Measurements from ENCODE around the gene HNRNPH3. TPM values are rescaled to one million over a fixed set of nuclear protein-coding genes. Genes with fewer than 3 reads are reported as not detected.

HNRNPH3 gene
- total and polyA plus RNA-seq, 7 experiments from 2014 or later = 125 to 190 (median 156) TPM

GRCh38 chr10:68365611-68366010 is 33.7 kb downstream of the HNRNPH3 start:
- intact Hi-C loops (cut with micrococcal nuclease) = no loop called here
- H3K27me3 ChIP-seq (ENCODE audit: control insufficient read depth in 2 of 2, insufficient read depth in 2 of 2, low read length in 2 of 2) = no peaks in the 10 kb centered on the region
- no peak overlapping the region for H3K4me3 ChIP-seq (ENCODE audit: low read length)
- peaks cover 0 to 6% (median 3%) of the 10 kb centered on the region in 11 donors for H3K9me3 Mint-ChIP-seq
- peaks cover 3 to 21% (median 10%) of the 10 kb centered on the region in 3 experiments for H3K36me3 ChIP-seq (ENCODE audit: control insufficient read depth in 2 of 3, insufficient read depth in 3 of 3, low read length in 3 of 3)
- peaks cover 4 to 22% (median 19%) of the 10 kb centered on the region in 5 donors for H3K36me3 Mint-ChIP-seq
- H3K4me3 Mint-ChIP-seq = no peak overlapping the region
- H3K27me3 Mint-ChIP-seq = no peaks in the 10 kb centered on the region
- no peaks in the 10 kb centered on the region for H3K4me1 ChIP-seq (ENCODE audit: control insufficient read depth in 2 of 2, insufficient read depth in 2 of 2, low read length in 2 of 2)
- POLR2A ChIA-PET = no interaction called here
- no peak overlapping the region for H3K27ac Mint-ChIP-seq
- no peak overlapping the region for H3K27ac ChIP-seq (ENCODE audit: low read depth, low read length)
- H3K9me3 ChIP-seq (ENCODE audit: control insufficient read depth in 2 of 3, low read length in 3 of 3) = no peaks in the 10 kb centered on the region
- H3K4me1 Mint-ChIP-seq = peaks cover 0 to 2% (median 0%) of the 10 kb centered on the region in 7 donors
- CTCF ChIA-PET = no interaction called here
- no peak for DNase-seq
- no peak for ATAC-seq

DNA sequence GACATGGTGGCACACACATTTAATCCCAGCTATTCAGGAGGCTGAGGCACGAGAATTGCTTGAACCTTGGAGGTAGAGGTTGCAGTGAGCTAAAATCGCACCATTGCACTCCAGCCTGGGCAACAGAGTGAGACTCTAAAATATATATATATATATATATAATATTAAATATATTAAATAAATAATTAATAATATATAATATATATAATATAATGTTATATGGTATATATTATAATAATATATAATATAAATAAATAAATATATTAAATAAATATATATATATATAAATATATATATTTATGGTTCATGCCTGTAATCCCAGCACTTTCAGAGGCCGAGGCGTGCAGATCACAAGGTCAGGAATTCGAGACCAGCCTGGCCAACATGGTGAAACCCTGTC is 34.7 kb downstream of the HNRNPH3 start:
- Mint-ChIP-seq H3K36me3 (peaks cover 4 to 26% (median 22%) of the 10 kb centered on the region in 5 donors), H3K9me3 (peaks cover 0 to 13% (median 5%) of the 10 kb centered on the region in 11 donors), H3K4me1 (peaks cover 0 to 2% (median 0%) of the 10 kb centered on the region in 7 donors), H3K4me3 (no peak overlapping the region), H3K27ac (no peak overlapping the region), H3K27me3 (no peaks in the 10 kb centered on the region)
- no peak for DNase-seq
- POLR2A ChIA-PET = no interaction called here
- Histone ChIP-seq H3K27me3 (ENCODE audit: control insufficient read depth in 2 of 2, insufficient read depth in 2 of 2, low read length in 2 of 2) (no peaks in the 10 kb centered on the region), H3K27ac (ENCODE audit: low read depth, low read length) (no peak overlapping the region), H3K4me1 (ENCODE audit: control insufficient read depth in 2 of 2, insufficient read depth in 2 of 2, low read length in 2 of 2) (no peaks in the 10 kb centered on the region), H3K36me3 (ENCODE audit: control insufficient read depth in 2 of 3, insufficient read depth in 3 of 3, low read length in 3 of 3) (peaks cover under 1 to 24% (median 13%) of the 10 kb centered on the region in 3 experiments), H3K9me3 (ENCODE audit: control insufficient read depth in 2 of 3, low read length in 3 of 3) (peaks cover 0 to 4% (median 0%) of the 10 kb centered on the region in 3 experiments), H3K4me3 (ENCODE audit: low read length) (no peak overlapping the region)
- CTCF ChIA-PET = no interaction called here
- intact Hi-C loops (cut with micrococcal nuclease) = no loop called here
- ATAC-seq = no peak

DNA sequence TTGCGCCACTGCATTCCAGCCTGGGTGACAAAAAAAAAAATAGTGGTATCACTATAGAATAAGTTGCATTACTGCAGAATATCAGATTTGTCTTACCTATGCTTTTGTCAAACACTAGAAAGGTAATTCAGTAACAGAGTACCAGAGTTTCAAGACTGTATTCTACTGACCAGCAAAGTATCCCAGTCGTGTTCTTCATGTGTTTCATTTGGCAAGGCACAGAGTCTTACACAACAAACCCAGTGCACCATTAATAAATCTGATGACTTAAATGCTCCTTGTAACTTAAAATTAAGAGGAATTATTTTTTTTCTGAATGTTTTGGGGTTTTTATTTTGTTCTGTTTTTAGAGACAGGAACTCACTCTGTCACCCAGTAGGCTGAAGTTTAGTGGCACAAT is 35.3 kb downstream of the HNRNPH3 start:
- ATAC-seq = no peak
- intact Hi-C loops (cut with micrococcal nuclease) = no loop called here
- Histone ChIP-seq H3K36me3 (ENCODE audit: control insufficient read depth in 2 of 3, insufficient read depth in 3 of 3, low read length in 3 of 3) (peaks cover 0 to 30% (median 11%) of the 10 kb centered on the region in 3 experiments), H3K4me1 (ENCODE audit: control insufficient read depth in 2 of 2, insufficient read depth in 2 of 2, low read length in 2 of 2) (no peaks in the 10 kb centered on the region), H3K9me3 (ENCODE audit: control insufficient read depth in 2 of 3, low read length in 3 of 3) (peaks cover 0 to 9% (median 0%) of the 10 kb centered on the region in 3 experiments), H3K27ac (ENCODE audit: low read depth, low read length) (no peak overlapping the region), H3K27me3 (ENCODE audit: control insufficient read depth in 2 of 2, insufficient read depth in 2 of 2, low read length in 2 of 2) (no peaks in the 10 kb centered on the region), H3K4me3 (ENCODE audit: low read length) (no peak overlapping the region)
- no peak for DNase-seq
- H3K27me3 Mint-ChIP-seq = no peaks in the 10 kb centered on the region
- peaks cover 0 to 2% (median 0%) of the 10 kb centered on the region in 7 donors for H3K4me1 Mint-ChIP-seq
- ChIA-PET POLR2A (no interaction called here), CTCF (no interaction called here)
- H3K4me3 Mint-ChIP-seq = no peak overlapping the region
- peaks cover 0 to 18% (median 5%) of the 10 kb centered on the region in 11 donors for H3K9me3 Mint-ChIP-seq
- peaks cover 4 to 28% (median 26%) of the 10 kb centered on the region in 5 donors for H3K36me3 Mint-ChIP-seq
- H3K27ac Mint-ChIP-seq = no peak overlapping the region

DNA sequence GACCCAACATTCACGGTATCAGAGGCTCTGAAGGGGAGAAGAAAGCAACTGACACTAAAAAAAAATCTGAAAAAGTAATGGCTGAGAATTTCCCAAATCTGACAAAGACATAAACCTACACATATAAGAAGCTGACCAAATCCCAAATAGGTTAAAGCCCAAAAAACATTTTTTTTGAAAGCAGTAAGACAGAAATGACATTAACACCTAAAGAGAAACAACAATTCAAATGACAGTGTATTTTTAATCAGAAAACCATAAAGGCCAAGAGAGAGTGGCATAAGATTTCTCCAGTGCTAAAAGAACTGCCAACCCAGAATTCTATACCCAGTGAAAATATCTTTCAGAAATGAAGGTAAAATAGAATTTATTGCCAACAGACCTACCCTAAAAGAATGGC is 39.7 kb downstream of the HNRNPH3 start:
- no peak overlapping the region for H3K27ac Mint-ChIP-seq
- intact Hi-C loops (cut with micrococcal nuclease) = no loop called here
- H3K4me3 Mint-ChIP-seq = no peak overlapping the region

DNA sequence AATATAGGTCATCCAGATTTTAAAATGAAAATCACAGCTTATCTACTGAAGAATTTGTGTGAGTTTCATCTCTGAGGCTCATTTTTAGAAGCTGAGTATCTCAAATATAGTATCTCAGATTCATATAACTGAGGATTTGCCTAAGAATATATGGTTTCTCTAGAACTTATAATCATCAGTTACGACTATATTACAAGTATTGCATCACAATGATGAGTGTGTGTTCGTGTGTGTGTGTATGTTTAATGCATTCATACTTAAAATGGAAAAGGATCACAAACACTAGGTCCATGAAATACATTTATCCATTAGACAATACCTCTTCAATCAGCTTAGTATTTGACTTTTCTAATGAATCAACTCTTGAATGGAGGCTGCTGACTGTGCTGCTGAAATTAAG is 53.9 kb downstream of the HNRNPH3 start:
- H3K27ac Mint-ChIP-seq = no peak overlapping the region
- no peaks in the 10 kb centered on the region for H3K9me3 ChIP-seq (ENCODE audit: control insufficient read depth in 2 of 3, low read length in 3 of 3)
- H3K4me3 Mint-ChIP-seq = no peak overlapping the region
- CTCF ChIA-PET = interaction anchor here (0.7 kb wide), 1 partner anchor 11 kb away, joined by 5 read pairs; no protein-coding TSS in a partner anchor
- no peaks in the 10 kb centered on the region for H3K27me3 ChIP-seq (ENCODE audit: control insufficient read depth in 2 of 2, insufficient read depth in 2 of 2, low read length in 2 of 2)
- no peak for DNase-seq
- peaks cover 0 to 36% (median 10%) of the 10 kb centered on the region in 5 donors for H3K36me3 Mint-ChIP-seq
- peaks cover 0 to 6% (median 0%) of the 10 kb centered on the region in 7 donors for H3K4me1 Mint-ChIP-seq
- POLR2A ChIA-PET = interaction anchor here (0.5 to 0.7 kb wide), 2 partner anchors 42 to 500 kb away, joined by 3 read pairs; no protein-coding TSS in a partner anchor
- H3K4me1 ChIP-seq (ENCODE audit: control insufficient read depth in 2 of 2, insufficient read depth in 2 of 2, low read length in 2 of 2) = no peaks in the 10 kb centered on the region
- intact Hi-C loops (cut with micrococcal nuclease) = no loop called here
- H3K27me3 Mint-ChIP-seq = no peaks in the 10 kb centered on the region
- H3K36me3 ChIP-seq (ENCODE audit: control insufficient read depth in 2 of 3, insufficient read depth in 3 of 3, low read length in 3 of 3) = peaks cover 0 to 32% (median 3%) of the 10 kb centered on the region in 3 experiments
- ATAC-seq = no peak
- H3K4me3 ChIP-seq (ENCODE audit: low read length) = no peak overlapping the region
- H3K9me3 Mint-ChIP-seq = no peaks in the 10 kb centered on the region
- no peak overlapping the region for H3K27ac ChIP-seq (ENCODE audit: low read depth, low read length)

More for the DNA sequence above, 39.7 kb downstream of the HNRNPH3 start:
- Histone ChIP-seq H3K27me3 (ENCODE audit: control insufficient read depth in 2 of 2, insufficient read depth in 2 of 2, low read length in 2 of 2) (no peaks in the 10 kb centered on the region), H3K4me1 (ENCODE audit: control insufficient read depth in 2 of 2, insufficient read depth in 2 of 2, low read length in 2 of 2) (no peaks in the 10 kb centered on the region), H3K27ac (ENCODE audit: low read depth, low read length) (no peak overlapping the region), H3K36me3 (ENCODE audit: control insufficient read depth in 2 of 3, insufficient read depth in 3 of 3, low read length in 3 of 3) (peaks cover 4 to 30% (median 6%) of the 10 kb centered on the region in 3 experiments), H3K9me3 (ENCODE audit: control insufficient read depth in 2 of 3, low read length in 3 of 3) (peaks cover 0 to 9% (median 0%) of the 10 kb centered on the region in 3 experiments), H3K4me3 (ENCODE audit: low read length) (no peak overlapping the region)
- Mint-ChIP-seq H3K27me3 (no peaks in the 10 kb centered on the region), H3K4me1 (peaks cover 0 to 4% (median 0%) of the 10 kb centered on the region in 7 donors), H3K36me3 (peaks cover 8 to 49% (median 44%) of the 10 kb centered on the region in 5 donors), H3K9me3 (peaks cover 0 to 27% (median 5%) of the 10 kb centered on the region in 11 donors)
- ChIA-PET CTCF (no interaction called here), POLR2A (no interaction called here)
- ATAC-seq = no peak
- no peak for DNase-seq

Other genes starting within 250 kb of the HNRNPH3 start
- gene MYPN, start 222.6 kb upstream of the HNRNPH3 start, total RNA-seq = not detected
- gene MYPN, start 222.6 kb upstream of the HNRNPH3 start, polyA plus RNA-seq = not detected
- gene ATOH7, start 100.0 kb upstream of the HNRNPH3 start, total RNA-seq = not detected
- gene ATOH7, start 100.0 kb upstream of the HNRNPH3 start, polyA plus RNA-seq = not detected
- 1 to 10 TPM; 1.3 to 3.5 (median 1.9) TPM for gene PBLD, start 864 bp downstream of the HNRNPH3 start, total RNA-seq
- gene PBLD, start 864 bp downstream of the HNRNPH3 start, polyA plus RNA-seq = 1 to 10 TPM in 1 of 2 donors, under 1 TPM in 1; 0.72 to 1.3 TPM
- 10 to 100 TPM; 15.1 to 24.7 (median 20.4) TPM for gene RUFY2, start 75.2 kb downstream of the HNRNPH3 start, total RNA-seq
- gene RUFY2, start 75.2 kb downstream of the HNRNPH3 start, polyA plus RNA-seq = 1 to 10 TPM; 6.1 to 6.4 TPM
- gene DNA2, start 139.9 kb downstream of the HNRNPH3 start, total RNA-seq = 10 to 100 TPM in 1 of 5 experiments, 1 to 10 TPM in 4; 3.8 to 40.2 (median 6.3) TPM
- gene DNA2, start 139.9 kb downstream of the HNRNPH3 start, polyA plus RNA-seq = under 1 TPM; 0.40 to 0.43 TPM
- 10 to 100 TPM; 19.1 to 28.3 (median 26.5) TPM for gene SLC25A16, start 195.5 kb downstream of the HNRNPH3 start, total RNA-seq
- gene SLC25A16, start 195.5 kb downstream of the HNRNPH3 start, polyA plus RNA-seq = 1 to 10 TPM; 3.5 to 6.9 TPM
- 1 to 10 TPM; 2.5 to 3.0 (median 2.9) TPM for gene TET1, start 228.3 kb downstream of the HNRNPH3 start, total RNA-seq
- gene TET1, start 228.3 kb downstream of the HNRNPH3 start, polyA plus RNA-seq = 1 to 10 TPM; 1.4 to 1.6 TPM

Data from naive thymus-derived CD4-positive, alpha-beta T cell (primary cell).